ENCODE data around the gene FAM53B. TPM values are rescaled to one million over a fixed set of nuclear protein-coding genes. Genes with fewer than 3 reads are reported as not detected.

Gene FAM53B
- total RNA-seq, 1 experiment from 2014 or later, result 14.9 TPM

DNA sequence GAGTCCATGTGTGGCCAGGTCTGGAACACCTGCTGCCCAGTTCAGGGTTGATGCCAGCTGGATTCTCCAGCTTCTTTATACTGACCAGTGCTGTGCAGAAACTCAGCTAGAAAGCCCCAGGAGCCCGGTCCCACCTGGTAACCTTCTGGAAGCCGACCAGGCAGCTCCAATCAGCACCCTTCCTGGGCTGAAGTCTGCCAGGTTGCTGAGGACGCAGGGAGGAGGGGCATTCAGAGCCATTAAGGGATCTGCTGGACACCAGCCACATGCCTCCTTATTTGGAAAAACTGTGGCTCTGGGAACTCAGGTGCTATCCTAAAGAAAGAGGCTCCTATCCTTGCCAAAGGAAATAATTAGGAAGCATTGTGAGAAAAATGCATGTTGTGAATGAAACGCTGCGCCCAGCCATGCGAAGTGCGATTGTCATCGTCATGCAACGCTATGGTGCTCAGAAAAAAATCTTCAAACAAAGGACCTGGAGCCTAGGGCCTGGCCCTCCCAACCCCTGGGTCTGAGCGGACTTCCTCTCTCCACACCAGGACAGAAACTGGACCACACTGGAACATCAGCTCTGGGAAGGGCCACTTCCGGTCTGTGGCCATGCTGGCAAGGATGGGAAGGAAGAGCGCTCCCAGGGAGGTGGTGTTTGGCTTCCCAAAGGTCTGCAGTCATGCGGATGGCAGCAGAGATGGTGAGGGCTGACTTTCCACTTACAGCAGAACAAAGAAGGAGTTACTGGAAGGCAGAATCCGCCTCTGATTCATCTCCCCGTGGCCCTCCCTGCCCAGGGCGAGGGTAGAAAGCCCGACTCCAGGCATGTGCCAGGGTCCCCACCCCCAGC lies 90.1 kb downstream of the FAM53B start:
- no peak overlapping the region for H3K27ac Mint-ChIP-seq (ENCODE audit: low read depth, unreplicated experiment)
- no peak overlapping the region for H3K4me3 Mint-ChIP-seq (ENCODE audit: unreplicated experiment)
- ChIA-PET POLR2A (no interaction called here), CTCF (no interaction called here)
- DNase-seq (ENCODE audit: unreplicated experiment), result peak; percentile 19
- TF ChIP-seq, protein P1, sequence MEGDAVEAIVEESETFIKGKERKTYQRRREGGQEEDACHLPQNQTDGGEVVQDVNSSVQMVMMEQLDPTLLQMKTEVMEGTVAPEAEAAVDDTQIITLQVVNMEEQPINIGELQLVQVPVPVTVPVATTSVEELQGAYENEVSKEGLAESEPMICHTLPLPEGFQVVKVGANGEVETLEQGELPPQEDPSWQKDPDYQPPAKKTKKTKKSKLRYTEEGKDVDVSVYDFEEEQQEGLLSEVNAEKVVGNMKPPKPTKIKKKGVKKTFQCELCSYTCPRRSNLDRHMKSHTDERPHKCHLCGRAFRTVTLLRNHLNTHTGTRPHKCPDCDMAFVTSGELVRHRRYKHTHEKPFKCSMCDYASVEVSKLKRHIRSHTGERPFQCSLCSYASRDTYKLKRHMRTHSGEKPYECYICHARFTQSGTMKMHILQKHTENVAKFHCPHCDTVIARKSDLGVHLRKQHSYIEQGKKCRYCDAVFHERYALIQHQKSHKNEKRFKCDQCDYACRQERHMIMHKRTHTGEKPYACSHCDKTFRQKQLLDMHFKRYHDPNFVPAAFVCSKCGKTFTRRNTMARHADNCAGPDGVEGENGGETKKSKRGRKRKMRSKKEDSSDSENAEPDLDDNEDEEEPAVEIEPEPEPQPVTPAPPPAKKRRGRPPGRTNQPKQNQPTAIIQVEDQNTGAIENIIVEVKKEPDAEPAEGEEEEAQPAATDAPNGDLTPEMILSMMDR (IDR thresholded peaks at IDR 0.05; ENCODE audit: unreplicated experiment), result no peak
- peaks cover 7% of the 10 kb centered on the region for H3K36me3 Mint-ChIP-seq (ENCODE audit: insufficient read depth, unreplicated experiment)
- H3K4me1 Mint-ChIP-seq (ENCODE audit: insufficient read depth, unreplicated experiment), result peaks cover 18% of the 10 kb centered on the region
- no peaks in the 10 kb centered on the region for H3K9me3 Mint-ChIP-seq (ENCODE audit: unreplicated experiment)
- intact Hi-C loops (cut with micrococcal nuclease), result no loop called here
- no TSS peak for BruUV-seq (replicated peaks)
- H3K27me3 Mint-ChIP-seq (ENCODE audit: insufficient read depth, unreplicated experiment), result no peaks in the 10 kb centered on the region

DNA sequence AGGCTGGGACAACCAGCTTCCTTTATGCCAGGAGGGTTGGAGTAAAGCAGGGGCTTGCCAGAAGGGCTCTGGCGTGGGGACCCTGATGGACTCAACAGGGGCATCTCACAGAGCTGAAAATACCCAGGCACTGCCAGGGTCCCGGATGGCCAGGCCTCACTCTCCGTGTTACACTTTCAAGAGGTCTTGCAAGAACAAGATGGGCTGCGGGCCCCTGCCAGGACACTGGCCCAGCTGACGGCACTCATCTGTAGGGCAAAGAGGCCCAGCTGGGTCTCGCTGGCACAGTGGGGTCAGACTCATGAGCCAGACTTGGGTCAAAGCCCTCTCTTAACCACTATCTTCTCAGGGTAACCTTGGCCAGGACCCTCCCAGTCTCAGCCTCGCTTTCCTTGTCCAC lies 90.9 kb downstream of the FAM53B start:
- Mint-ChIP-seq H3K9me3 (ENCODE audit: unreplicated experiment) (no peaks in the 10 kb centered on the region), H3K27me3 (ENCODE audit: insufficient read depth, unreplicated experiment) (no peaks in the 10 kb centered on the region), H3K27ac (ENCODE audit: low read depth, unreplicated experiment) (no peak overlapping the region), H3K4me1 (ENCODE audit: insufficient read depth, unreplicated experiment) (peaks cover 25% of the 10 kb centered on the region), H3K4me3 (ENCODE audit: unreplicated experiment) (no peak overlapping the region), H3K36me3 (ENCODE audit: insufficient read depth, unreplicated experiment) (peaks cover 7% of the 10 kb centered on the region)
- TF ChIP-seq, protein P1 (IDR thresholded peaks at IDR 0.05; ENCODE audit: unreplicated experiment), result no peak
- no TSS peak for BruUV-seq (replicated peaks)
- DNase-seq (ENCODE audit: unreplicated experiment), result no peak
- POLR2A ChIA-PET, result no interaction called here
- CTCF ChIA-PET, result no interaction called here
- intact Hi-C loops (cut with micrococcal nuclease), result no loop called here

DNA sequence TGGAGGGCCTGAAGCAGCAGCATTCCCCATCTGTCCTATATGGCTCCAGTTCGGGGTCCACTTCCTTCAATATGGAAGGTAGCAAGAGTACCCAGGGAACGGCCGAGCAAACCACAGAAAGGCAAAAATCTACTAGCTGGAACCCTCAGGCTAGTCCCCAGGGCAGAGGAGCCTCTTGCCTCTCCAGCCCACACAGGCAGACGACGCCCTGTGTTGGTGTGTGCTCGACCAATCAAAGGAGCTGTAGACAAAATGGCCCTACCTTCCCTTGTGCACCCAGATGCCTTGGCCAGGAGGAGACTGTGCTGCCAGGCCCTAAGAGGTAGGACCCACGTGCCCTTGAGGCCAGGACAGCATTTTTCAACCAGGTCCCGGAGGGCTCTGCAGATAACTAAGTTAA lies 91.5 kb downstream of the FAM53B start:
- no TSS peak for BruUV-seq (replicated peaks)
- CTCF ChIA-PET, result no interaction called here
- Mint-ChIP-seq H3K4me1 (ENCODE audit: insufficient read depth, unreplicated experiment) (peaks cover 27% of the 10 kb centered on the region), H3K9me3 (ENCODE audit: unreplicated experiment) (no peaks in the 10 kb centered on the region), H3K27ac (ENCODE audit: low read depth, unreplicated experiment) (no peak overlapping the region), H3K27me3 (ENCODE audit: insufficient read depth, unreplicated experiment) (no peaks in the 10 kb centered on the region), H3K4me3 (ENCODE audit: unreplicated experiment) (no peak overlapping the region), H3K36me3 (ENCODE audit: insufficient read depth, unreplicated experiment) (peaks cover 7% of the 10 kb centered on the region)
- POLR2A ChIA-PET, result no interaction called here
- intact Hi-C loops (cut with micrococcal nuclease), result no loop called here
- DNase-seq (ENCODE audit: unreplicated experiment), result no peak
- TF ChIP-seq, protein P1 (IDR thresholded peaks at IDR 0.05; ENCODE audit: unreplicated experiment), result no peak

DNA sequence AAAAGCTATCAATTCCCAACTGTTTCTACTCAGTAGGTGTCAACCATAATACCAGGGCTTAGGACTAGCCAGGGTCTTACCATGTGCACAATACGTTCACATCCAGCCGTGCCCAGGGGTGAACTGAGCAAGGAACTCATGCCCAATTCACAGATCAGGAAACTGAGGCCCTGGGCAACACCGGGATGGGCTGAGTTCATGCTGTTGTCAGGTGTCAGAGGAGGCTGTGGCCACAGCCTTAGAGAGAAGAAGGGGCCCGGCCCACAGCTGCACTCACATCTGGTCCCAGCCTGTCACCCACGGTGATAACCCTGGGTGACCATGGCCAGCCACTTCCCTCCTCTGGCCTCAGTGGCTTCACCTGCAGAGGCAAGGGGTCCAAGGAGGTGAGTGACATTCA lies 92.0 kb downstream of the FAM53B start:
- H3K9me3 Mint-ChIP-seq (ENCODE audit: unreplicated experiment), result no peaks in the 10 kb centered on the region
- peaks cover 27% of the 10 kb centered on the region for H3K4me1 Mint-ChIP-seq (ENCODE audit: insufficient read depth, unreplicated experiment)
- ChIA-PET CTCF (no interaction called here), POLR2A (no interaction called here)
- no TSS peak for BruUV-seq (replicated peaks)
- intact Hi-C loops (cut with micrococcal nuclease), result no loop called here
- no peak overlapping the region for H3K27ac Mint-ChIP-seq (ENCODE audit: low read depth, unreplicated experiment)
- TF ChIP-seq, protein P1 (IDR thresholded peaks at IDR 0.05; ENCODE audit: unreplicated experiment), result no peak
- H3K4me3 Mint-ChIP-seq (ENCODE audit: unreplicated experiment), result no peak overlapping the region
- no peaks in the 10 kb centered on the region for H3K27me3 Mint-ChIP-seq (ENCODE audit: insufficient read depth, unreplicated experiment)
- DNase-seq (ENCODE audit: unreplicated experiment), result no peak
- H3K36me3 Mint-ChIP-seq (ENCODE audit: insufficient read depth, unreplicated experiment), result peaks cover 7% of the 10 kb centered on the region

All from MCF 10A (cell line).